ENCODE results near the gene INAFM2.

The INAFM2 gene

DNA sequence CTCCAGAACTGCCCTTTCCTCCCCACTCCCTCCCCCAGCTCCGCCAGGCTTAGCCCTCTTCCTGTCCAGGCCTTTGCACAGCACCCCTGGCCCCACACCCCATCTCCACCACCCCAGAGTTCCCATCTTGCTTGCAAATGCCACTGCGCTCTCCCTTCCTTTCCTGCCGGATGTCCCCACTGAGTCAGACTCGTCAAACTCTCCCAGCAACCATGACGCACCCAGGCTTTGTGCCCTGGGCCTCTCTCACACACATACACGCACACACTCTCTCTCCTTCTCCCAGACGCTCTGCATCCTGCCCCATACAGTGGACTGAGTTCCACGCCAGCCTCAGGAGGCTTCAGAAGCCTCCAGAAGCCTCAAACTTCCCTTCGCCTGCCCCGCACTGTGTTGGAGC, 20.0 kb downstream of the INAFM2 start:
- DNase-seq (ENCODE audit: low read depth in 2 of 2), result peak in 1 of 2 experiments; percentile 63

DNA sequence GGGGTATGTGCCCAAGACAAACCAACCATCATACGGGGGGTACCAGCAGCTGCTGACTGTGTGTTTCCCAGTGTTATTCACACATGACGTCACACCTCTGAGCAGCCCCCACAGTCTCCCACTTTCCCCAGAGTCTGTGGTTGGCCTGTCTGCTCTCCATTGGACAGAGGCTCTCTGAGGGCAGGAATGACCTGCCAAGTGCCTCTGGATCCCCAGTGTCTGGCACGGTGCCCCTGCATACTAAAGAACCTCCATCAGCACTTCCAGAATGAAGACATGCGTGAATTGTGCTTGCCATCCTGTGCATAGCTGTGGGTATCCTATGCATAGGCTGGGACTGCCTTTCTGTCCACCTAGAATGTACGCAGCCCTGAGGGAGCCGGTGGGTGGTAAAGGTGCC, 20.7 kb downstream of the INAFM2 start:
- DNase-seq (ENCODE audit: low read depth in 2 of 2), result no peak

- no peak for DNase-seq (ENCODE audit: low read depth in 2 of 2)
These were observed 21.2 kb downstream of the INAFM2 start for GRCh38 chr15:40344631-40345120.

GRCh38 chr15:40345225-40345866, 21.9 kb downstream of the INAFM2 start:
- DNase-seq (ENCODE audit: low read depth in 2 of 2), result no peak

DNA sequence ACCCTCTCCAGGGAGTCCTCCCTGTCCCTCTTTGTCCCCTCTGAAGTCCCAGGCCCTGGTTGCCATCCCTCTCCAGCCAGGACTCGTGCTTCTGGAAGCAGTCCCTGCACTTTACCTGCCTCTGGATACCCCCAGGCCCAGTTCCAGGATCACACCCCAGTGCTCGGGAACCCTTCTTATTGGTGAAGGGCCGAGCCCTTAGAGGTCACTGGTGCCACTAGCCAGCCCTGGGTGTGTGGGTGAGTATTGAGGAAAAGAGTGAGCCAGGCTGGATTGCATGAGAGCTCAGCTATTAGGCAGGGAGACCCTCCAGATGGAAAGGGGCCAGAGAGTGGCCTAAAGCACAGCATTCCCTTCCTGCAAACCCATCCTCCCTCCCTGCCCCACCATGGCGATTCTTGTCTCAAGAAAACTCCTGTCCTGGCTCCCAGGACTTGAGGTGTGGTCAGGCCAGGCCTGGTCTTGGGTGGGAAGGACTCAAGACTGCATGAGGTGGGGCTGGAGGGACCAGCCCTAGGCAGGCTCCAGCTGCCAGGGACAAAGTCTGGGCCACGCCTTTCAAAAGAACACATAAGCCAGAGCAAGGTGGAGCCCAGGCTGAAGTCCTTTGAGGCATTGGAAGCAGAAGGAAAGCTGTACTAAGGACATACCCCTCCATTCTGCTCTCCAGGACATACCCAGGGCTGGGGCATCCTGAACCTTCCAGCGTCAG, 22.5 kb downstream of the INAFM2 start:
- no peak for DNase-seq (ENCODE audit: low read depth in 2 of 2)

GRCh38 chr15:40346579-40347558, 23.4 kb downstream of the INAFM2 start:
- no peak for DNase-seq (ENCODE audit: low read depth in 2 of 2)

DNA sequence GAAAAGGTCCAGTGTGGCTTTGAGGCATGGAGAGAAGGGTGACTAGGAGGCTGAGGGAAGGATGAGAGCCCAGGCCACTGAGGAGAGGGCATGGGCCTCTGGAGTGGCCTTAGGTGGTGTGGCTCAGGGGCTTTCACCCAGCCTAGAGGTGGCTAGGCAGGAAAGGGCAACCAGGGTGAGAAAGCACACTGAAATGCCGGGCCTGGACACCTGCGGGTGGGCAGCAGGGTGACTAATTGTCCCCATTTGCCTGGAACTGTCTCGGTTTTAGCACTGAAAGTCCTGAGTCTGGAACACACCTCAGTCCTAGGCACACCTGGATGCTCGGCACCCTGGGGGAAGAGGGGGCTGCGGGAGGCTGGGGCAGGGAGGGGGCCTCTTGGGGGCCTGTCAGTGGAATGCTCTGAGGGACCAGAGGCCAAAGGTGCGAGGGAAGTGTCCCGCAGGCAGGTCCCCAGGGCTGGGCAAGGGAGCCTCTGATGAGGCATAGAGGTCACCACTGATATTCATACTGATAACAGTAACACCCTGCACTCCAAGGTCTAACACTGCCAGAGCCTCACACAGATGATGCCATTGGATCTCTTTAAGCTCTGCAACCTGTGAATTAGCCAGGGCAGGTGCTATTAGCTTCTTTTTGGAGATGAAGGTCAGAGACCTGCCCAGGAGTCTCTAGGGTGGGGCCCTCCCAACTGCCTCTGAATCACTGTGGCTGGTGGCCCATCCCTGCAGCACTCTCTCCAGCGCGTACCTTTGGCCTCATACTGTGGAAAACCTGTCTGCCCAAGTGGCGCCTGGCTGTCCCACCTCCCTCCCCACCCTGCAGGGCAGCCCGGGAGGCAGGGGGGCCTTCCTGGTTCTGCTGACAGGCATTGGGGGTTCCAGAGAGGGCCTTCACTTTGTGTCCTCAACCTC, 24.3 kb downstream of the INAFM2 start:
- no peak for DNase-seq (ENCODE audit: low read depth in 2 of 2)

- DNase-seq (ENCODE audit: low read depth in 2 of 2), result no peak
These were observed 25.0 kb downstream of the INAFM2 start for GRCh38 chr15:40348474-40348870.

- no peak for DNase-seq (ENCODE audit: low read depth in 2 of 2)
These were observed 25.7 kb downstream of the INAFM2 start for GRCh38 chr15:40349163-40349562.

DNA sequence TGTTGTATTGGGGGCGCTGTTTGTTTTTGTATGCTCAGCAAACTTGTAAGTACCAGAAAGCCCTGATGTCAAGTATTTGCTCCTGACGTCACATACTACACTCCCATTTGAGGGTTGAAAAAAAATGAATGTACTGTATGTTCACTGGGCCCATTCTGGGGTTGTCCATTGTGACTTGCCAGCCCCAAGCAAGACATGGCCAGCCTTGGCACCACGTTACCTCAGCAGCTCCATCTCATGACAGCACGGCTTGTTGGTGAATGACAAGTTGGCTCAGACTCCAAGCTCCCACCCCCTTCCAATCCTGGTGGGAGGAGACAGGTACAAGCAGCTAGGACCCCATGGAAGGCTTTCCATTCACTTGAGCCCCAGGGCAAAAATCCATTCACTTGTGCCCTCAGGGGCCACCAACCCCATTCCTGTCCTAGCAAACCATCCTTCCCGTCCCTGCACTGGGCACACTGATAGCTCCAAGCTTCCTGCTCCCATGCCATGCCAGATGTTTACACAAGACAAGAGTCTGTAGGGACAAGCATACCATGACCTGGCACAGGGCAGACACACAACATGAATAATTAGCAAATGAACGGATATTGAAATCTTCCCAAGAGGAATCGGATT, 28.9 kb downstream of the INAFM2 start:
- no peak for DNase-seq (ENCODE audit: low read depth in 2 of 2)

- DNase-seq (ENCODE audit: low read depth in 2 of 2), result no peak
These were observed 30.2 kb downstream of the INAFM2 start for GRCh38 chr15:40353697-40354096.

DNA sequence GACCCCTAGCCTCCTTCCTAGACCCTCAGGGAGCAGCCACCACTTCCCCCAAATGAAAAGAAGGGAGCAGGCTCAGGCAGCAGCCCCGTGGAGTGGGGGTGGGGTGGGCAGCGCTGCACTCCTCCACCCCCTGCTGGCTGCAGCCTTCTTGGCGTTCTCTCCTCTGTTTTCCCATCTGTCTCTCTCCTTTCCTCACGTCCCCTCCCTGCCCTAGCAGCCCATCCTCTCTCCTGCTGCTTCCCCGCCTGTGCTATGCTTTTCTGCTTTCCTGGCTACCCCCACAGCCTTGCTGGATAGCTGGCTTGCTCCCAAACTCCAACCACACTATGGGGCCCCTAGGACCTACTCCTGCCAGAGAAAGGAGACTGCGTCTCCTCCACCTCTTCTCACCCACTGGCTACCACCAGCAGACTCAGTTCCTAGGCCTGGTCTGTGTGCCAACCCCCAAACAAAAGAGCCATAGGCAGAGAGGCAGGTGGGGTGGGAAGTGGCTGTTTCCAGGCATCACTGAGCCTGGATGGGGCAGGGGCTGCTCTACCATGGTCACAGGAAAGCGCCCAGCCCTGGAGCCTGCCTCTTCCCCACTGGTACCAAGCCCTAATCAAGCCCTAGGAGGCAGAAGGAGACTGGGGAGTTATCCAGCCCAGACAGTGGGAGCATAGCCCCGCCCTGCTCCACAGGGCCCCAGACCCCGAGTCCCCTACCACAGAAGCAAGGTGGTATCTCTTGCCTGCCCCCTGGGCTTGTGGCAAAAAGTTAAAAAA, 31.1 kb downstream of the INAFM2 start:
- peak; percentile 73 to 79 for DNase-seq (ENCODE audit: low read depth in 2 of 2)

- DNase-seq (ENCODE audit: low read depth in 2 of 2), result no peak
These were observed 32.6 kb downstream of the INAFM2 start for GRCh38 chr15:40355976-40356585.

DNA sequence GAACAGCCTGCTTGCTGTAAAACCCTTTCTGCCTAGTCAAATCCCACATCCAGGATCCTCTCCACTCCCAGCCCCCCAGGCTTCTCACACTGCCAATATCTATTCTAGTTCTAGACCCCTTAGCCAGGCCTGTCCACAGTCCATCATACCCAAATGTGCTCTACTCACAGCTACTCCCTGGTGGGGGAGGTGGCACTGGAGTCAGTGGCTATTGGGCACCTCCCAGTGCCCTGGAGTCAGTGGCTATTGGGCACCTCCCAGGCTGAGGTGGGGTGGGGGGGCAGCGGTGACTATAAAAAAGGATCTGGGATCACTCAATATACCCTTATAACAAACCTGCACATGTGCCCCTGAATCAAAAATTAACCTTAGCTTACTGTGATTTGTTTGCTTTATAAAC, 33.8 kb downstream of the INAFM2 start:
- no peak for DNase-seq (ENCODE audit: low read depth in 2 of 2)

- no peak for DNase-seq (ENCODE audit: low read depth in 2 of 2)
These were observed 34.4 kb downstream of the INAFM2 start, which contains the start of gene DISP2 for GRCh38 chr15:40357723-40358470. Gene DISP2, plus strand, starts transcription at chr15:40358219. Its CDS starts 103 bp downstream, at chr15:40358322.

DNA sequence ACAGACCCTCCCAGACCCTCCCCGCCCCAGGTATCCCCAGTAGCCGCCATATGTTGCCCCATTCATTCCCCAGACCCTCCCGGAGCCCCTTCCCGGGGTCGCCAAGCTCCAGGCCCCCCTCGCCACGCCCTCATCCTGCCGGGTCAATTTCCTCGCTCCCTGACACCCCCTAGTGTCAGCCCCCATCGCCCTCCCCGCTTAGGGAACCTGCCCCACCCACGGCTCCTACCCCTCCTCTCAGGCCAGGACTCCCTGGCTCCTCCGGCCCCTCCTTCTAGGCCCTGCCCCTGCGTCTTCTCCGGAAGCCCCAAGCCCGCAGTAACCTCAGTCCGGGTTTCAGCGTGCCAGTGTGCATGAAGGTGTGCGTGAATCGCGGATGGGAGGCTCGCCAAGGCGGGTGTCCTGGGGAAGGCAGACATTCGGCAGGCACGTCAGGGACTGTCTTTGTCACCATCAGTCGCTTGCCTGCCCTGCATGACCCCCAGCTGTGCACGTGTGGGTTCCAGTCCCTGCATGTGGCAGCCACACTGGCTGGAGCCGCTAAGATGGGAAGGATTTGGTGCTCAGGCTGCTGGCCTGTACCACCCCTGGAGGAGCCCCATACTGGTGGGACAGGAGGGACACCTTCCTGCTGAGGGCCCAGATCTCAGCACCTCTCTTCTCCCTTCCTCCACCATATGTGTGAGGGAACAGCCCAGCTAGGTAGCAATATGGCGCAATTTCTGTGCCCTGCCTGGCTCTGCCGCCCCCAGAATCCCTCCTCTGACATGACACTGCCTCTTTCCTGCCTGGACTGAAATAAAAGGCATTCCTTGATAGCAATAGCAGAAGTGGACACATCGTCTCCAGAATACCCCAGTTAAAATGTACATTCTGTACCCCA, 35.2 kb downstream of the INAFM2 start:
- DNase-seq (ENCODE audit: low read depth in 2 of 2), result no peak

GRCh38 chr15:40360015-40360414, 36.5 kb downstream of the INAFM2 start:
- no peak for DNase-seq (ENCODE audit: low read depth in 2 of 2)

- no peak for DNase-seq (ENCODE audit: low read depth in 2 of 2)
These were observed 38.1 kb downstream of the INAFM2 start for GRCh38 chr15:40361640-40362039.
